BE2C (cell line): ENCODE measurements around the gene TRMT2B. TPM values are rescaled to one million over a fixed set of nuclear protein-coding genes. Genes with fewer than 3 reads are reported as not detected.

Experiments
- DNase-seq: peaks from one replicate; pipeline ENCODE4 v3.0.0-alpha.2; 2020
- H3K27me3 ChIP-seq: fragments of 250-450 bp; sonication (Bioruptor Pico); 2 replicates; pipeline ENCODE4 v1.5.1; 2020; ENCODE audit warnings: mild to moderate bottlenecking
- H3K36me3 ChIP-seq: fragments of 250-450 bp; sonication (Bioruptor Pico); 2 replicates; pipeline ENCODE4 v1.5.1; 2020; ENCODE audit warnings: mild to moderate bottlenecking
- H3K4me1 ChIP-seq: fragments of 250-450 bp; sonication (Bioruptor Pico); 2 replicates; pipeline ENCODE4 v1.5.1; 2020
- H3K4me3 ChIP-seq: 2 replicates; pipeline ENCODE4 v1.5.1; 2011; ENCODE audit warnings: low read depth, low read length
- H3K9me3 ChIP-seq: fragments of 250-450 bp; sonication (Bioruptor Pico); 2 replicates; pipeline ENCODE4 v1.5.1; 2020
- CTCF ChIP-seq: IDR thresholded peaks from 2 replicates; pipeline ENCODE4 v1.5.1; 2012; ENCODE audit warnings: mild to moderate bottlenecking, low read depth, low read length
- polyA plus RNA-seq: library from polyadenylated mRNA; unstranded; fragments of >200 nt; gene quantifications from one replicate; pipeline ENCODE4 v1.2.1, GENCODE V29; 2012; ENCODE audit warnings: low read depth, missing spikeins; ENCODE audit not compliant: insufficient read length, insufficient read depth

The TRMT2B gene
- 0.34 TPM for polyA plus RNA-seq

- DNase-seq, result peak; percentile 9
- no peaks in the 10 kb centered on the region for H3K36me3 ChIP-seq
- H3K4me3 ChIP-seq, result peak within 1 kb of the TSS; percentile 16
- TF ChIP-seq CTCF, result no peak
- H3K4me1 ChIP-seq, result no peaks in the 10 kb centered on the region
- H3K9me3 ChIP-seq, result no peaks in the 10 kb centered on the region
- H3K27me3 ChIP-seq, result peaks cover 18% of the 10 kb centered on the region
Measured at GRCh38 chrX:101051549-101052302, at the start of gene TRMT2B. TSS of gene TRMT2B (minus strand) at chrX:101052111. CDS start at chrX:101042289, 9,822 bp downstream.

DNA sequence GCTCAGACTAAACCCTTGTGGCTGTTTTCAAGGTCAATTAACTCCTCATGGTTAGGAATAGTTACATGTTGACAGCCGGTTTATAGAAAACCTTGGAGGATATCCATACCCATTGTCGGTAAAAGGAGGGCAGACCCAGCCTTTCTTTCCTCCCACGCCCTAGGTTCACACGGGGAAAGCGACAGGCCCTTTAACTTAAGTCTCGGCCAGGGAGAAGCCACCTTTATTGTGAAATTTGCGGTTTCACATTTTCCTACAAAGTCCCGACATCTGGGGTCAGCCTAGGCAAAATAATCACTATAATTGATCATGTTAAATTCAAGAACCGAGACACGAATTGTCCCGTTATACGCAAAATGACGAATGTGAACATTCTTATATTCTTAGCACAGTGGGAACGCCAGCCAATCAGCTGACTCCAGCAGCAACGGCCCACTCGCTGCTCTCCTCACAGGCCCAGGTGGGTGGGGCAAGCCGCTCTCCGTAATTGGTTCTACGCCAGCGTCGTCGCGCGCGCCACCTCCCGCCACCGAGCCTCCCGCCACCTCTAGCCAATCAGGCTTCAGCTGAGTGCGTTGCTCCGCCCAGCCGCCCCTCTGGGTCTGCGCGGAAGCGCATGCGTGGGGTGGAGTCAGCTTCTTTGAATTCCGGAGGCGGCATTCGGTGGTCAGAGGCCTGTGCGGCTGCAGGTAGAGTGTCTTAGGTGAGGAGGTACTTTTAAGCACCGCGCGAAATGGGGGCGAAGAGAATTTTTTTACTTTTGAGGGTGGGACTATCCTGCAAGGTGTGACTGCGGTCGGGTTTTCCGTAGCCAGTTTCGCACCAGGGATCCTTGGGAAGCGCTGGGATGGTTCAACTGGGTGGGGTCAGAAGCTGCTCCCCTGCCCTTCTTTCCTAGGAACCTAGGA, 45.9 kb upstream of the TRMT2B start, which contains the start of gene CENPI:
Gene CENPI, plus strand, starts transcription at position 659 of the 908 bp plus-strand sequence. CDS start 2,867 bp downstream, outside the sequence.
- DNase-seq, result peak; percentile 92
- no peaks in the 10 kb centered on the region for H3K27me3 ChIP-seq
- no peak for TF ChIP-seq CTCF
- no peaks in the 10 kb centered on the region for H3K9me3 ChIP-seq
- no peaks in the 10 kb centered on the region for H3K4me1 ChIP-seq
- no peaks in the 10 kb centered on the region for H3K36me3 ChIP-seq
- H3K4me3 ChIP-seq, result peak within 1 kb of the TSS; percentile 67

DNA sequence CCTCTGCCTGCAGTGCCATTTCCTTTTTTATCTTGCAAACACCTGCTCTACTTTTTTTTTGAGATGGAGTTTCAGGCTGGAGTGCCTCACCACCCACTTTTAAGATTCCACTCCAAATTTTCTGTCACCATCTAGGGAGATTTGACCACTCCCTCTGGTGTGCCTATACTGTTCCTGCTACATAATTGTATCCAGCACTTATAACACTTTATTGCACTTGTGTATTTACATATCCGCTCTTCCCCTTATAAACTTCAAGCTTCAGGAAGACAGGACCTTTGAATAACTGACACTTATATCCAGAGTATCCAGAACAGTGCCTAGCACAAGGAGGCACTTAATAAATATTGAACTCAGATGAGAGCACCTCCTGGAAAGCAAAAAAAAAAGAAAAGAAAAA, 39.9 kb upstream of the TRMT2B start:
- Histone ChIP-seq H3K36me3 (no peaks in the 10 kb centered on the region), H3K27me3 (no peaks in the 10 kb centered on the region), H3K9me3 (no peaks in the 10 kb centered on the region), H3K4me1 (no peaks in the 10 kb centered on the region), H3K4me3 (no peak overlapping the region)
- TF ChIP-seq CTCF, result no peak
- DNase-seq, result no peak

DNA sequence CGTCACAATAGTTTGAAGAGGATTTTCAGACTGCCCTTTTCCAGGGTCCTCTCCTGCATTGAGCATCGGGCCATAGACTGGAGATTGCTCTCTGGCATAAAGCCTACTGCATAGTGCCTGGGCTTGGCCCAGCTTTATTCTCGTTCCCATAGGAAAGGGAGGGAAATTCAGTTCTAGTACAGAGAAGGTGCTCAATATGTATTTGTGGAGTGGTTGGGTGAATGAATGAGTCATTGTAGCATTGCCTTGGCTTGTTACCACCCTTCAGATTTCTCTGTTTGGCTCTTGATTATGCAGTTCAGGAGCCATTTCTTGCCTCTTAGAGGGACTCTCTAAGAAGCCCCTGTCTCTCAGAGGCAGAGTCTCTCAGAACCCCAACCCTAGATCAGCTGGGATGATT, 29.3 kb upstream of the TRMT2B start:
- no peak overlapping the region for H3K4me3 ChIP-seq
- no peaks in the 10 kb centered on the region for H3K4me1 ChIP-seq
- no peaks in the 10 kb centered on the region for H3K27me3 ChIP-seq
- H3K9me3 ChIP-seq, result no peaks in the 10 kb centered on the region
- TF ChIP-seq CTCF, result no peak
- H3K36me3 ChIP-seq, result no peaks in the 10 kb centered on the region
- DNase-seq, result no peak

GRCh38 chrX:101080326-101081124, 28.6 kb upstream of the TRMT2B start:
- Histone ChIP-seq H3K36me3 (no peaks in the 10 kb centered on the region), H3K4me1 (no peaks in the 10 kb centered on the region), H3K9me3 (no peaks in the 10 kb centered on the region), H3K27me3 (no peaks in the 10 kb centered on the region), H3K4me3 (no peak overlapping the region)
- TF ChIP-seq CTCF, result no peak
- no peak for DNase-seq
